ENCODE results near the gene BICD2. TPM values are rescaled to one million over a fixed set of nuclear protein-coding genes. Genes with fewer than 3 reads are reported as not detected.

Gene BICD2
- total and polyA plus RNA-seq, 10 of the 15 experiments (the other 5 are each of a cell fraction or from before 2014, with no cell fraction given): 5.3 to 25.5 (median 14.4) TPM

DNA sequence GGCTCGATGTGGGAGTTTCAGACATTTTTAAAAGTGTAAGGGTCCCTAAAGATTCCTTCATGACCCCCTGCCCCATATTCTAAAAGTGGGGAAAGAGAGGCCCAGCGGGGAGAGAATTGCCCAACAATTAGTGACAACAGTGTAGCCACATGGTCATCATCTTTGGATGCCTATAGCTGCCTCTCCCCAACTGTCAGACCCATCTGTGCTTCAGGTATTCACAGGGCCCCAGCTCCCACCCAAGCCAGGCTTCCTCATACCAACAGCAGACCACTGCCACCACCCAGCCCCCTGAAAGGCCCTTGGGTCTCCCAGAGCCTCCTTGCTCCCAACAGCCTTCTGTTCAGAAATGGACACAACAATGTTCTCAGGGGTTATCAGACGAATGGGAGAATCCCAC lies 4.1 kb downstream of the BICD2 start (continued):
- TF ChIP-seq, protein P1, sequence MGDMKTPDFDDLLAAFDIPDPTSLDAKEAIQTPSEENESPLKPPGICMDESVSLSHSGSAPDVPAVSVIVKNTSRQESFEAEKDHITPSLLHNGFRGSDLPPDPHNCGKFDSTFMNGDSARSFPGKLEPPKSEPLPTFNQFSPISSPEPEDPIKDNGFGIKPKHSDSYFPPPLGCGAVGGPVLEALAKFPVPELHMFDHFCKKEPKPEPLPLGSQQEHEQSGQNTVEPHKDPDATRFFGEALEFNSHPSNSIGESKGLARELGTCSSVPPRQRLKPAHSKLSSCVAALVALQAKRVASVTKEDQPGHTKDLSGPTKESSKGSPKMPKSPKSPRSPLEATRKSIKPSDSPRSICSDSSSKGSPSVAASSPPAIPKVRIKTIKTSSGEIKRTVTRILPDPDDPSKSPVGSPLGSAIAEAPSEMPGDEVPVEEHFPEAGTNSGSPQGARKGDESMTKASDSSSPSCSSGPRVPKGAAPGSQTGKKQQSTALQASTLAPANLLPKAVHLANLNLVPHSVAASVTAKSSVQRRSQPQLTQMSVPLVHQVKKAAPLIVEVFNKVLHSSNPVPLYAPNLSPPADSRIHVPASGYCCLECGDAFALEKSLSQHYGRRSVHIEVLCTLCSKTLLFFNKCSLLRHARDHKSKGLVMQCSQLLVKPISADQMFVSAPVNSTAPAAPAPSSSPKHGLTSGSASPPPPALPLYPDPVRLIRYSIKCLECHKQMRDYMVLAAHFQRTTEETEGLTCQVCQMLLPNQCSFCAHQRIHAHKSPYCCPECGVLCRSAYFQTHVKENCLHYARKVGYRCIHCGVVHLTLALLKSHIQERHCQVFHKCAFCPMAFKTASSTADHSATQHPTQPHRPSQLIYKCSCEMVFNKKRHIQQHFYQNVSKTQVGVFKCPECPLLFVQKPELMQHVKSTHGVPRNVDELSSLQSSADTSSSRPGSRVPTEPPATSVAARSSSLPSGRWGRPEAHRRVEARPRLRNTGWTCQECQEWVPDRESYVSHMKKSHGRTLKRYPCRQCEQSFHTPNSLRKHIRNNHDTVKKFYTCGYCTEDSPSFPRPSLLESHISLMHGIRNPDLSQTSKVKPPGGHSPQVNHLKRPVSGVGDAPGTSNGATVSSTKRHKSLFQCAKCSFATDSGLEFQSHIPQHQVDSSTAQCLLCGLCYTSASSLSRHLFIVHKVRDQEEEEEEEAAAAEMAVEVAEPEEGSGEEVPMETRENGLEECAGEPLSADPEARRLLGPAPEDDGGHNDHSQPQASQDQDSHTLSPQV (IDR thresholded peaks at IDR 0.05): no peak
- no peak for TF ChIP-seq POLR2AphosphoS2 (IDR thresholded peaks at IDR 0.05; ENCODE audit: low read depth, low read length)
- TF ChIP-seq, protein P2, sequence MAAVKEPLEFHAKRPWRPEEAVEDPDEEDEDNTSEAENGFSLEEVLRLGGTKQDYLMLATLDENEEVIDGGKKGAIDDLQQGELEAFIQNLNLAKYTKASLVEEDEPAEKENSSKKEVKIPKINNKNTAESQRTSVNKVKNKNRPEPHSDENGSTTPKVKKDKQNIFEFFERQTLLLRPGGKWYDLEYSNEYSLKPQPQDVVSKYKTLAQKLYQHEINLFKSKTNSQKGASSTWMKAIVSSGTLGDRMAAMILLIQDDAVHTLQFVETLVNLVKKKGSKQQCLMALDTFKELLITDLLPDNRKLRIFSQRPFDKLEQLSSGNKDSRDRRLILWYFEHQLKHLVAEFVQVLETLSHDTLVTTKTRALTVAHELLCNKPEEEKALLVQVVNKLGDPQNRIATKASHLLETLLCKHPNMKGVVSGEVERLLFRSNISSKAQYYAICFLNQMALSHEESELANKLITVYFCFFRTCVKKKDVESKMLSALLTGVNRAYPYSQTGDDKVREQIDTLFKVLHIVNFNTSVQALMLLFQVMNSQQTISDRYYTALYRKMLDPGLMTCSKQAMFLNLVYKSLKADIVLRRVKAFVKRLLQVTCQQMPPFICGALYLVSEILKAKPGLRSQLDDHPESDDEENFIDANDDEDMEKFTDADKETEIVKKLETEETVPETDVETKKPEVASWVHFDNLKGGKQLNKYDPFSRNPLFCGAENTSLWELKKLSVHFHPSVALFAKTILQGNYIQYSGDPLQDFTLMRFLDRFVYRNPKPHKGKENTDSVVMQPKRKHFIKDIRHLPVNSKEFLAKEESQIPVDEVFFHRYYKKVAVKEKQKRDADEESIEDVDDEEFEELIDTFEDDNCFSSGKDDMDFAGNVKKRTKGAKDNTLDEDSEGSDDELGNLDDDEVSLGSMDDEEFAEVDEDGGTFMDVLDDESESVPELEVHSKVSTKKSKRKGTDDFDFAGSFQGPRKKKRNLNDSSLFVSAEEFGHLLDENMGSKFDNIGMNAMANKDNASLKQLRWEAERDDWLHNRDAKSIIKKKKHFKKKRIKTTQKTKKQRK (IDR thresholded peaks at IDR 0.05; ENCODE audit: low read depth, low read length): no peak
- TF ChIP-seq, protein P3, sequence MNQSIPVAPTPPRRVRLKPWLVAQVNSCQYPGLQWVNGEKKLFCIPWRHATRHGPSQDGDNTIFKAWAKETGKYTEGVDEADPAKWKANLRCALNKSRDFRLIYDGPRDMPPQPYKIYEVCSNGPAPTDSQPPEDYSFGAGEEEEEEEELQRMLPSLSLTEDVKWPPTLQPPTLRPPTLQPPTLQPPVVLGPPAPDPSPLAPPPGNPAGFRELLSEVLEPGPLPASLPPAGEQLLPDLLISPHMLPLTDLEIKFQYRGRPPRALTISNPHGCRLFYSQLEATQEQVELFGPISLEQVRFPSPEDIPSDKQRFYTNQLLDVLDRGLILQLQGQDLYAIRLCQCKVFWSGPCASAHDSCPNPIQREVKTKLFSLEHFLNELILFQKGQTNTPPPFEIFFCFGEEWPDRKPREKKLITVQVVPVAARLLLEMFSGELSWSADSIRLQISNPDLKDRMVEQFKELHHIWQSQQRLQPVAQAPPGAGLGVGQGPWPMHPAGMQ (IDR thresholded peaks at IDR 0.05; ENCODE audit: borderline replicate concordance): no peak
